ENCODE measurements around the gene HRH1.
"Not testable (repeated sequence)": the region's sequence is repeated elsewhere in the genome, so short reads cannot be mapped to it uniquely, and the experiment has no call there.

Gene HRH1

GRCh38 chr3:11161666-11162065 lies 7.4 kb downstream of the HRH1 start:
- H3K4me3 ChIP-seq (ENCODE audit: control insufficient read depth, low read depth, low read length), result no peak overlapping the region
- no peak for DNase-seq (ENCODE audit: low read depth)
- no peak for TF ChIP-seq CTCF (IDR thresholded peaks at IDR 0.05; ENCODE audit: control insufficient read depth, insufficient read depth, low read depth, low read length, missing control alignments)

- DNase-seq (ENCODE audit: low read depth), result no peak
- TF ChIP-seq CTCF (IDR thresholded peaks at IDR 0.05; ENCODE audit: control insufficient read depth, insufficient read depth, low read depth, low read length, missing control alignments), result no peak
- no peak overlapping the region for H3K4me3 ChIP-seq (ENCODE audit: control insufficient read depth, low read depth, low read length)
Measured at GRCh38 chr3:11162401-11163345, 8.4 kb downstream of the HRH1 start.

- no peak for DNase-seq (ENCODE audit: low read depth)
- no peak for TF ChIP-seq CTCF (IDR thresholded peaks at IDR 0.05; ENCODE audit: control insufficient read depth, insufficient read depth, low read depth, low read length, missing control alignments)
- H3K4me3 ChIP-seq (ENCODE audit: control insufficient read depth, low read depth, low read length), result no peak overlapping the region
Measured at GRCh38 chr3:11164607-11165006, 10.3 kb downstream of the HRH1 start.

- TF ChIP-seq CTCF (IDR thresholded peaks at IDR 0.05; ENCODE audit: control insufficient read depth, insufficient read depth, low read depth, low read length, missing control alignments), result no peak
- DNase-seq (ENCODE audit: low read depth), result no peak
- no peak overlapping the region for H3K4me3 ChIP-seq (ENCODE audit: control insufficient read depth, low read depth, low read length)
Measured at GRCh38 chr3:11165476-11165875, 11.2 kb downstream of the HRH1 start.

GRCh38 chr3:11166807-11167400 lies 12.6 kb downstream of the HRH1 start:
- not testable (repeated sequence) for H3K4me3 ChIP-seq (ENCODE audit: control insufficient read depth, low read depth, low read length); DNase-seq (ENCODE audit: low read depth)

- no peak for DNase-seq (ENCODE audit: low read depth)
- no peak overlapping the region for H3K4me3 ChIP-seq (ENCODE audit: control insufficient read depth, low read depth, low read length)
- no peak for TF ChIP-seq CTCF (IDR thresholded peaks at IDR 0.05; ENCODE audit: control insufficient read depth, insufficient read depth, low read depth, low read length, missing control alignments)
Measured at GRCh38 chr3:11167590-11167989, 13.3 kb downstream of the HRH1 start.

- no peak for TF ChIP-seq CTCF (IDR thresholded peaks at IDR 0.05; ENCODE audit: control insufficient read depth, insufficient read depth, low read depth, low read length, missing control alignments)
- H3K4me3 ChIP-seq (ENCODE audit: control insufficient read depth, low read depth, low read length), result no peak overlapping the region
- no peak for DNase-seq (ENCODE audit: low read depth)
Measured at GRCh38 chr3:11168406-11168805, 14.1 kb downstream of the HRH1 start.
